ENCODE measurements around the gene APOL4. TPM values are rescaled to one million over a fixed set of nuclear protein-coding genes. Genes with fewer than 3 reads are reported as not detected.
"Not testable (repeated sequence)": the region's sequence is repeated elsewhere in the genome, so short reads cannot be mapped to it uniquely, and the experiment has no call there.

The APOL4 gene, protein sequence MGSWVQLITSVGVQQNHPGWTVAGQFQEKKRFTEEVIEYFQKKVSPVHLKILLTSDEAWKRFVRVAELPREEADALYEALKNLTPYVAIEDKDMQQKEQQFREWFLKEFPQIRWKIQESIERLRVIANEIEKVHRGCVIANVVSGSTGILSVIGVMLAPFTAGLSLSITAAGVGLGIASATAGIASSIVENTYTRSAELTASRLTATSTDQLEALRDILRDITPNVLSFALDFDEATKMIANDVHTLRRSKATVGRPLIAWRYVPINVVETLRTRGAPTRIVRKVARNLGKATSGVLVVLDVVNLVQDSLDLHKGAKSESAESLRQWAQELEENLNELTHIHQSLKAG
- 10.5 TPM for total RNA-seq

GRCh38 chr22:36201630-36202319 lies at the start of gene APOL4:
Gene APOL4, minus strand, starts transcription at chr22:36201809. Its CDS starts 75 bp downstream, at chr22:36201734.
- DNase-seq: peak; percentile 17

GRCh38 chr22:36250292-36250960 lies 48.8 kb upstream of the APOL4 start:
- not testable (repeated sequence) for DNase-seq

DNA sequence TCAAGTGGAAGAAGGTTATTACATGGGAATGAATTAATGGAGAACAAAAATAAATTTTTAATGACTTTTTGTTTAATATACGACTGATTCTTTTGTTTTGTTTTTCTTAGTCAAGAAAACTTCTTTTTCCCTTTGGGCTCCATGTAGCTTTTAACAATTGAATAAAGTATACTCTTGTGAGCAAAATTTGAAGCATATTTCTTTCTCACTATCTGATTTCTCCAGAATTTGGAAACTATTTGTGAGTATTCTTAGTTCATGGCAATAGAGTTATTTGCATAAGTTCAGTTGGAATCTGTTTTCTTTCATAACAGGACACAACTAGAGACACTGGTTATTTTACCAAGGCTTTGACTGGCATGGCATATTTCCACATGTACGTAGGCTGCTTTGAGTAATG lies 47.6 kb upstream of the APOL4 start:
- DNase-seq: no peak

GRCh38 chr22:36247955-36248354 lies 46.3 kb upstream of the APOL4 start:
- no peak for DNase-seq

- DNase-seq: no peak
These were observed 45.1 kb upstream of the APOL4 start for GRCh38 chr22:36246718-36247117.

- no peak for DNase-seq
These were observed 44.3 kb upstream of the APOL4 start for GRCh38 chr22:36245805-36246356.

DNA sequence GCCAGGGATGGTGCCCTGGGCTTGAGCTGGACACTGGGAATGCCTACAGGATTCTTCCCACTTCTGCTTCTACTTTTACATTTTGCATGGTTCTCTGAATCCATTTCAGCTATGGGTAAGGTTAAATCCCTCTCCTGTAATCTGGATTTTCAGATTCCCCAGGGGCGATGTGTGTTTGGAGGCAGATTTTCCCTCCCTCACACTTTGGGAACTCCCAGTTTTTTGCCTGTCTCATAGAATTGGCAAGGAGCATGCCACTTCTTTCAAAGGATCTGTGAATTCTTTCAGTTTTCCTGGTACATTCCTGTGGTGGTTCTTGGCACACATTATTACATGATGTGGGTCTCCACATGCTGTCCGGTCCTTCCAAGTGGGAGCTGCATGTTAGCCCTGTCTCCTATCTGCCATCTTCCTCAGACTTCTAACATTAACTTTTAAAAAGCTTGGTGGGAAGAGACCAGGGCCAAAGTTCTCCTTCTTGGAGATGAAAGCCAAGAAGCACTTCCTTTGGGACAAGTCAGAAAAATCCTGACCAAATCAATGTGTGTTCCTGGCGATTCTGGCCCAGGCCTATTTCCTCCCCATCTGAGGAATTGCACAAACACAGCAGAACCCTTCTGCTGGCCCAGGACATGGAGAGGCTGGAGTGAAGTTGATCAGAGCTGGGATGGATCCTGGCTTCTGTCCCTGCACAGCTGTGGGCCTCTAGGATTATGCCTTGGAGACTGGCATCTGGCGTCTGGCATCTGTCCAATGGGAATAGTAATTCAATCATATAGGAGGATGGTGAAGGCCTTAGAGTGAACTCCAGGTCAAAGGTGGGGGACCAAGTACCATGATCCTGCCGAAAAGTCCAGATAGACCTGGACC lies 43.1 kb upstream of the APOL4 start:
- DNase-seq: no peak

DNA sequence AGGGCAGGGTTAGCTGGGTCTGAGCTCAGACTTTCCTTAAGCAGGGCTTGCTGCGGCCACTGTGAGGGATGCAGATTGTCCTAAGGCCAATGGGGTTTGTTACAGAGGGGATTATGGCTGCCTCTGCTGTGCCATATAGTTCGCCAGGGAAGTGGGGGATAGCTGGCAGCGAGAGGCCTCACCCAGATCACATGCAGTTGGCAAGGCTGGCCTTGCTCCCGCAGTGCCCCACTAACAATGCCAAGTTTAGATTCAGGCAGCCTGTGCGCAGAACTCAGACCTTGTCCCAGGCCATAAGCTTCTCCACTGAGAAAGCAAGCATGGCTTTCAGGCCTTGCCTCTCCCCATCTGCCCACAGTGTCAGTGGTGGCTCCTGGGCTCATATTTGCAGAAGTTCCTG lies 42.4 kb upstream of the APOL4 start:
- no peak for DNase-seq

DNA sequence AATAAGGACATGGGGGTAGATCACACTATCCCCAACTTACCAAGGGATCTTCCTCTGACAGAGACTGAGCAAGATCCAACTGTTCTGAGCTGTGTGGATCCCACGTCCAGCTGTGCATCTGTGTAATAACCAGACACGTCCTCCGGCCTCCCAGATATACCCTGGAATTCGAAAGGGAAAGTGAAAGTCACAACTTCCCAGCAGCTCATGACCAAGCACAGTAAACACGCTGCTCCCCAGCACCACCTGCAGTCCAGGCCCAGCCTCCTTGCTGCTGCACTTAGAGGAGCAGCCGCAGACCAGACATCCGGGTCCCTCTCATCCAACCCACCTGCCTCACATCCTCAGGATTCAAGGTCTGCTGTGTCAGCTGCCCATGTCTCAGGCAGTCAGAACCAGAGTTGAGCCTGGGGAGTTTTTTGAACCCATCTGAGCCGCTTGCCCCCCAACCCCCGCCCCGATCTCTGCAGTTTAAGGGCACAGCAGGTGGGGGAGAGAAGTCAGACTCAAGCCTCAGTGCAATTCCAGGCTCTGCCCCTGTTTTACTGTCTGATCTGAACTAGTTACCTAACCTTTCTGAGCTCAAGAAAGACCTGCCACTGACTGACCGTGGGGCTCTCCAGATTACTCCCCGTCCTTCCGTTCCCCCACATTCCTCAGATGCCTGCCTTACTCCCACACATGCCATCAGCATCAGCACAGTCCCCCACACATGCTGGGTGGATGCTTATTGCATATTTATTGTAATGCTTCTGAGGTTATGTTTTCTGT lies 38.0 kb upstream of the APOL4 start, which contains the start of gene APOL2:
TSS of gene APOL2 (minus strand) at position 127 of the 771 bp plus-strand sequence. CDS start 6,365 bp downstream, outside the sequence.
- DNase-seq: peak; percentile 88

GRCh38 chr22:36239150-36239400 lies 37.5 kb upstream of the APOL4 start:
- no peak for DNase-seq

DNA sequence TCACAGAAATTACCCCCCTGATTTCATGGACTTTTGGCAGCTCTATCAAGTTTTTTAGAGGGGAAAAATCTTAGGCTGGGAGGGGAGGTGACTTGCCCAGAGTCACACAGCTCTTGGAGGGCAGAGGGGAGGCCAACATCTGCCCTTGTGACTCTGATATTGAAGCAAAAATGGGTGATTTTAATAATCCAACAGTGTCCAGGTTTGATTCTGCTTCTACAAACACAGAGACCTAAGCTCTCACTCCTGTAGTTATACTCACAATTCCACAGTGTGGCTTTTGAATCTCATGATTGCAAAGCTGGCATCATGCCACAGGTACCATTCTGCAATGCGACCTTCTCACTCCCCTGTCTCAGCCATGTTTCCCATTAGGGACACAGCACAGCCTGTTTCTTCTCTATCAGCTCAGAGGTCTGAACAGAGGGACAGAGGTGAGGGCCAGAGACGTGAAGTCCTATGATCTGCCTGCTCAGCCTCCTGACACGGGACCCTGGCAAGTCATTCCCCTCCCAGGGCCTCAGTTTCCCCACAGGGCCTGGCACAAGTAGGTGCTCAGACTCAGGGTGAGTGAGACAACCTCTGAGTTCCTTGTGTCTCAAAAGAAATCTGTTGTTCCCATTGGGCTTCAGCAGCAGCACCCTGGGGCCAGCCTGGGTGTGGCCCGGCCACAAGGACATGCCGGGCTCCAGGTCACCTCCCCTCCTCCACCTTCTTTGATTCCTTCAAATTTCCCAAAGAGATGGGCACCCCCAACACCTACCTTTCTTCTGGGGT lies 37.0 kb upstream of the APOL4 start:
- DNase-seq: no peak

DNA sequence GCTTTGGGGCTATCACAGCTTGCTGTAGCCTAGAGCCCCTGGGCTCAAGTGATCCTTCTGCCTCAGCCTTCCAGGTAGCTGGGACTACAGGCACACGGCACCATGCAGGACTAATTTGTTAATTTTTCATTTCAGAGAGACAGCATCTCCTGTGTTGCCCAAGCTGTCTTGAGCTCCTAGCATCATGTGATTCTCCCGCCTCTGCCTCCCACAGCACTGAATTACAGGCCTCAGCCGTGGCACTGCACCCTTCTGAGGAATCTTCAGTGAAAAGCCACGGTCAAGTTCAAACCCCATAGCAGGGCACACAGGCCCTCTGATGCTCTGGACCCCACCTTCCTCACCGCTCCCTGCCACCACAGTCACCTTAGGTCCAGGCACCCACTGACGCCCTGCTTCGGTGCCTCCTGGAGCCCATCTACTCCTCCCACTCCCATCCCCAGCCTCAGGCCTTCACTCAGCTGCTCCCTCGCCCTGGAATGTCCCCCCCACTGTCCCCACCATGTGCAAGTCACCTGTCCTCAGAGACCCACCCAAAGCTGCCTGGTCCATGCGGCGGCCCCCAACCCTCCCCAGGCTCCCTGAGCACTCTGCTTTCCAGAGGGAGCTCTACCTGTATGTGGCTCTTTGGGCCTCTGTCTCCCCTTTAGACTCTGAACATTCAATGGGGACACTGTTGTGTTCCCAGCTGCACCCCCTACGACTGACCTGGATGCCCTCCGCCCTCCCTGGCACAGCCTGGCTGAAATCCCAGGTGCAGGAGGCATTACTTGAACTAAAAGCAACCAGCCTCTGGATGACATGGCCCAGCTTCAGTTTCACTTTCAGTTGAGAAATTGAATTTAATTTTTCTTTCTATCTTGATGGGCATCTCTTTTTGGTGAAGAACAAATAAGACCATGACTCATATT lies 36.1 kb upstream of the APOL4 start:
- DNase-seq: peak; percentile 41

DNA sequence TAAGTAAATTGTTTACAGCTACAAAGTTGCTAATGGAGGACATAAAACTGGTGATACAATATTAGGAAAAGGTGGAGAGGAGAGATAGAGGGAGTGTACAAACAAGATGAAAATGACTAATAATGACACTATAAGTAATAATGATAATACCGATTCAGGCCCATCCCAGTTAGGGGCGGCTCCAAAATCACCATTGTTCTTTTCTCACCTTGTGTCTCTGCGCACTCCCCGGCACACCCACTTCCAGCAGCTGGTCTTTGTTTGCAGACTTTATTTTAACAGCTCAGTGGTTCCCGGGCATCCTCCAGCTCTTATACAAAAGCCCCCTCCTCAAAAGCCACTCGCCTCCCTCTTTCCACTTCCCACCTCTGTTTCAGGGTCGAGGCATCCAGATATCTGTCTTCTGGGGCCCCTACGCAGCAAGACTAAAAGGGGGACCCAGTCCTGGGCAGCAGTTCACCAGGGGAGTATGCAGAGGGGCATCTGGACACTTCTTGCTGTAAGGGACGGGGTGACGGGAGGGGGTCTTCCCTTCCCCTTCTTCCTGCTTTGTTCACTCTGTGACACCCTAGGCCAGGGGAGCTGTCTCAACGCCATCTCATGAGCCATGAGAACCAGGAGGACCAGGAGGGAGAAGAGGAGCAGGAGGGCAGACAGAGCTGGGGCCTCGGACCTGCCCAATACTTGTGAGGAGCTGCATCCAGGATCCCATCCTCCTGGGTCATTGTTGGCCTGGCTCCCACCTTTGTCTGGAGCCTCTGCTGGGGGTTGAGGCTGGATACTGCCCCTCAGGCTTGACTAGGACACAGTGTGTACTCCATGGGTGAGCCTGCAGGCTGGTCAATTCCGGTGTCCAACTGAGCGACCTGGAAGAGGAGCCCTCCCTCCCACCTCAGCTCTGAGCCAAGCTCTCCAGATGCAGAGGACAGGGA lies 35.0 kb upstream of the APOL4 start:
- no peak for DNase-seq

GRCh38 chr22:36235585-36235984 lies 34.0 kb upstream of the APOL4 start:
- DNase-seq: no peak

- DNase-seq: no peak
These were observed 33.3 kb upstream of the APOL4 start for GRCh38 chr22:36234919-36235318.

GRCh38 chr22:36234213-36234612 lies 32.6 kb upstream of the APOL4 start:
- DNase-seq: no peak

- DNase-seq: no peak
These were observed 32.2 kb upstream of the APOL4 start for GRCh38 chr22:36233796-36234195.

DNA sequence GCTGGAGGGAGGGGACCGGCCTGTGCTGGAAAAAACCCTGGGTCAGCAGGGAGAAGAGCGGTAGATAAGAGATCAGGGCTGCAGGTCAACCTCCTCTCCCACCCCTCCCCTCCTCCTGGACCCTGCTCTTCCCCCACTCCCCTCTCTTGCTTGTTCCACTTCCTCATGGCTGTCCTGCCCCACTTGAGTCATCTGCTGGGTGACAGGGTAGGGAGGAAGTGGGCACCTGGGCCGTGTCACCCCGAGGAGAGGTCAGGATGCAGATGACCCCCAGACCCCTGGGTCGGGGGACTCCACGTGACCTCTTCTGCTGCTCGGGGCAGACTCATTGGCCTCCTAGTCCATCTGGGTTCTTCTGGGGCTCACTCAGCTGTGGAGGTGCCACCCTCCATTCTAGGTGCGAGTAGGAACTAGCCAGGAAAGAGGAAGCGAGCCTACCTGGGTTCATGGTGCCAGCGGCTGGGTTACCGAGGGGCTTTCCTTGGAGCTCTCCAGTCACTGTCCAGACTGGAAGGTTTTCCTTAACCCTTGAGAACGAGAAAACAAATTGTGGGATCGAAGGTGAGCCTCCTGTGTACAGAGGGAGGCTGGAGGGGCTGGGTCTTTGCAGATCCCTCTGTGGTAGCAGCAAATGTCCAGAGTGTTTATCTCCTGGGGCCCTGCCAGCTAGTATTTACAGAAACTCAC lies 31.2 kb upstream of the APOL4 start:
- DNase-seq: no peak
